ENCODE data around the gene LBH.

The LBH gene

DNA sequence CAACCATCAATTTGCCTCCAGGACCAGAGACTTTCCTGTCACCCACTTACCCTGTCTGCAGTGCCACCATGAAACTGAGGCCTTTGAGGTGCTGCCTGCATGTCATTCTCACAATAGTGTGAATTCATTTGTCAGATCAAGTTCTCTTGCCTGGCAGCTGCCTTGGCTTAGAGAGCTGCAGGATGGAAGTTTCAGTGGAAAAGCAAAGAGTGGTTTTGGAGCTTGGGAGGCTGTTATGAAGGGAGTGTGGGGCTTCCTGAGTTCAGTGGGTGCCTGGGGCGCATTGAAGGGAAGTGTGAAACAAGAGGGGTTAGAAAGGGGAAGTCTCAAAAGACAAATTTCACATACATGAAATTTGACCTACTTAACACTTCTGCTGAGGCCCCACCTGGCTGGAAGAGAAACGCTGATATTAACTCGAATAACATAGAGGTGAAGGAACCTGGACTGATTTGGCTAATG, 7.9 kb upstream of the LBH start:
- Histone ChIP-seq H3K9me3 (ENCODE audit: insufficient read depth, low read length, severe bottlenecking) (no peaks in the 10 kb centered on the region), H3K4me1 (ENCODE audit: insufficient read depth, low read length) (peaks cover 35% of the 10 kb centered on the region), H4K20me1 (ENCODE audit: insufficient read depth, low read length) (no peaks in the 10 kb centered on the region), H3K9ac (ENCODE audit: low read depth, low read length) (no peak overlapping the region), H3K36me3 (ENCODE audit: insufficient read depth, low read length) (no peaks in the 10 kb centered on the region), H2AFZ (ENCODE audit: low read depth, low read length) (0 out of 2 replicates have a peak overlapping the region, but pooled peaks have one; percentile 48), H3K27ac (ENCODE audit: low read length) (peak overlapping the region; percentile 39), H3K4me2 (ENCODE audit: insufficient read depth, low read length) (no peak overlapping the region), H3K27me3 (ENCODE audit: insufficient read depth, low read length, poor library complexity) (no peaks in the 10 kb centered on the region), H3K79me2 (ENCODE audit: insufficient read depth, low read length) (no peaks in the 10 kb centered on the region), H3K4me3 (ENCODE audit: low read depth in 1 of 2, low read length in 2 of 2) (no peak overlapping the region)
- no peak for DNase-seq
- TF ChIP-seq EZH2 (IDR thresholded peaks at IDR 0.05; ENCODE audit: borderline replicate concordance, low read depth, low read length, severe bottlenecking), result no peak
- TF ChIP-seq, protein P1, sequence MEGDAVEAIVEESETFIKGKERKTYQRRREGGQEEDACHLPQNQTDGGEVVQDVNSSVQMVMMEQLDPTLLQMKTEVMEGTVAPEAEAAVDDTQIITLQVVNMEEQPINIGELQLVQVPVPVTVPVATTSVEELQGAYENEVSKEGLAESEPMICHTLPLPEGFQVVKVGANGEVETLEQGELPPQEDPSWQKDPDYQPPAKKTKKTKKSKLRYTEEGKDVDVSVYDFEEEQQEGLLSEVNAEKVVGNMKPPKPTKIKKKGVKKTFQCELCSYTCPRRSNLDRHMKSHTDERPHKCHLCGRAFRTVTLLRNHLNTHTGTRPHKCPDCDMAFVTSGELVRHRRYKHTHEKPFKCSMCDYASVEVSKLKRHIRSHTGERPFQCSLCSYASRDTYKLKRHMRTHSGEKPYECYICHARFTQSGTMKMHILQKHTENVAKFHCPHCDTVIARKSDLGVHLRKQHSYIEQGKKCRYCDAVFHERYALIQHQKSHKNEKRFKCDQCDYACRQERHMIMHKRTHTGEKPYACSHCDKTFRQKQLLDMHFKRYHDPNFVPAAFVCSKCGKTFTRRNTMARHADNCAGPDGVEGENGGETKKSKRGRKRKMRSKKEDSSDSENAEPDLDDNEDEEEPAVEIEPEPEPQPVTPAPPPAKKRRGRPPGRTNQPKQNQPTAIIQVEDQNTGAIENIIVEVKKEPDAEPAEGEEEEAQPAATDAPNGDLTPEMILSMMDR (IDR thresholded peaks at IDR 0.05; ENCODE audit: borderline replicate concordance, extremely low read depth, low read length, poor library complexity, severe bottlenecking), result no peak
- ATAC-seq (ENCODE audit: insufficient read depth, low read depth), result no peak

DNA sequence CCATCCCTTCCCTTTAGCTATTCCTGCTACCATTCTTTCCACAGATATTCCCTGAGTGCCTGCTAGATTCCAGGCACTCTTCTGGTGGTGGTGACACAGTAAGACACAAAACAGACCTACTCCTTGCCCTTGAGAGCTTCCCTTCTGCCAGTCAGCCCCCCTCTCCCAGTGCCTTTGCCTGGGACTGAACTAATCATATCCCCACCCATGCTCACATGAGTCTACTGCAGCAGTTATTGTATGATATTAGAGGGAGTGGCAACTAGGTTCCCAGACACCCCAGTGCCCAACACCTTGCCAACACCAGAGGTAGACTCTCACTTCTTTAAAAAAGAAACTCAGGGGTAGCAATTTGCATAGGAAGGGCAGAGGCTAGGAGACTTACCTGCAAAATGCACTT, 7.2 kb upstream of the LBH start:
- Histone ChIP-seq H3K36me3 (ENCODE audit: insufficient read depth, low read length) (no peaks in the 10 kb centered on the region), H3K27me3 (ENCODE audit: insufficient read depth, low read length, poor library complexity) (no peaks in the 10 kb centered on the region), H3K4me2 (ENCODE audit: insufficient read depth, low read length) (no peak overlapping the region), H4K20me1 (ENCODE audit: insufficient read depth, low read length) (no peaks in the 10 kb centered on the region), H3K4me3 (ENCODE audit: low read depth in 1 of 2, low read length in 2 of 2) (no peak overlapping the region), H3K4me1 (ENCODE audit: insufficient read depth, low read length) (peaks cover 35% of the 10 kb centered on the region), H3K27ac (ENCODE audit: low read length) (peak overlapping the region; percentile 97), H2AFZ (ENCODE audit: low read depth, low read length) (0 out of 2 replicates have a peak overlapping the region, but pooled peaks have one; percentile 29), H3K9me3 (ENCODE audit: insufficient read depth, low read length, severe bottlenecking) (no peaks in the 10 kb centered on the region), H3K9ac (ENCODE audit: low read depth, low read length) (0 out of 2 replicates have a peak overlapping the region, but pooled peaks have one; percentile 70), H3K79me2 (ENCODE audit: insufficient read depth, low read length) (no peaks in the 10 kb centered on the region)
- ATAC-seq (ENCODE audit: insufficient read depth, low read depth), result no peak
- TF ChIP-seq, protein P1 (IDR thresholded peaks at IDR 0.05; ENCODE audit: borderline replicate concordance, extremely low read depth, low read length, poor library complexity, severe bottlenecking), result no peak
- TF ChIP-seq EZH2 (IDR thresholded peaks at IDR 0.05; ENCODE audit: borderline replicate concordance, low read depth, low read length, severe bottlenecking), result no peak
- DNase-seq, result no peak

DNA sequence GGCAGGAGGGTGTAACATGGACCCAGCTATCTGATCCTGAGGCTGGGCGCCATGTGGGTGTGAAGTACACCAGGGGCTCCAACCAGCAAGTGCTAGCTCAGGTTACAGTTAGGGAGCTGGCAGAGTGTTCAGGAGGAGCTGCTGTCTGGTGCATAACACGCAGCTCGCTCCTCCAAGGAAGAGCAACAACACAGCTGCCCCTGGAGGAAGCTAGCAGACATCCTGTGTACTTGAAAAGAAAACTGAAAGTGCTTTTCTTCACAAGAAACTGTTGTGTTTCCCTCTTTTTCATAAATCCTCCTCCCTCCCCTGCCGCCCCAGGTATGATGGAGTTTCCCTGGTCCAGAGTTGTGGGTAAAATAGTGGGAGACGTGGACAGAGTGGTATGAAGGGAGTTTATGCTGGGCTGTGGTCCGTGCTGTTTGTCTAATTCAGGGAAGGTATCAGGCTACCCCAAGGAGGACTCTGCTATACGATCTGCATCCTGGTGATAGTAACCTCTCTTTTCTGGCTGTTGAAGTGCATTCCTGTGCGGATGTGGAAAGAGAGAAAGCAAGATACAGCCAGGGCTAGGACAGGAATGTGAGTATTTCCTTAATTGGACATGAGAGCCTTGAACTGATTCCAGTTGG, 6.1 kb upstream of the LBH start:
- peak overlapping the region; percentile 34 to 65 for H3K4me3 ChIP-seq (ENCODE audit: low read depth in 1 of 2, low read length in 2 of 2)
- TF ChIP-seq, protein P1 (IDR thresholded peaks at IDR 0.05; ENCODE audit: borderline replicate concordance, extremely low read depth, low read length, poor library complexity, severe bottlenecking), result peak; percentile 44
- no peak for TF ChIP-seq EZH2 (IDR thresholded peaks at IDR 0.05; ENCODE audit: borderline replicate concordance, low read depth, low read length, severe bottlenecking)
- H3K27ac ChIP-seq (ENCODE audit: low read length), result peak overlapping the region; percentile 97
- peak; percentile 99 for ATAC-seq (ENCODE audit: insufficient read depth, low read depth)
- H4K20me1 ChIP-seq (ENCODE audit: insufficient read depth, low read length), result no peaks in the 10 kb centered on the region
- no peaks in the 10 kb centered on the region for H3K9me3 ChIP-seq (ENCODE audit: insufficient read depth, low read length, severe bottlenecking)
- H3K4me2 ChIP-seq (ENCODE audit: insufficient read depth, low read length), result peak overlapping the region; percentile 68
- peaks cover 36% of the 10 kb centered on the region for H3K4me1 ChIP-seq (ENCODE audit: insufficient read depth, low read length)
- H3K36me3 ChIP-seq (ENCODE audit: insufficient read depth, low read length), result no peaks in the 10 kb centered on the region
- H3K27me3 ChIP-seq (ENCODE audit: insufficient read depth, low read length, poor library complexity), result no peaks in the 10 kb centered on the region
- H2AFZ ChIP-seq (ENCODE audit: low read depth, low read length), result peak overlapping the region; percentile 93
- peak overlapping the region; percentile 70 for H3K9ac ChIP-seq (ENCODE audit: low read depth, low read length)
- no peaks in the 10 kb centered on the region for H3K79me2 ChIP-seq (ENCODE audit: insufficient read depth, low read length)
- peak; percentile 83 for DNase-seq
